NCI-H2227 treated with DMSO at 0.1 percent for 48 hours (cell line): ENCODE measurements around the gene NLE1.

Experiments used
- DNase-seq: peaks from one replicate; lab custom pipeline; 2025; lab: John Stamatoyannopoulos, UW

The NLE1 gene

GRCh38 chr17:35086164-35086563, 55.9 kb downstream of the NLE1 start:
- DNase-seq = no peak

DNA sequence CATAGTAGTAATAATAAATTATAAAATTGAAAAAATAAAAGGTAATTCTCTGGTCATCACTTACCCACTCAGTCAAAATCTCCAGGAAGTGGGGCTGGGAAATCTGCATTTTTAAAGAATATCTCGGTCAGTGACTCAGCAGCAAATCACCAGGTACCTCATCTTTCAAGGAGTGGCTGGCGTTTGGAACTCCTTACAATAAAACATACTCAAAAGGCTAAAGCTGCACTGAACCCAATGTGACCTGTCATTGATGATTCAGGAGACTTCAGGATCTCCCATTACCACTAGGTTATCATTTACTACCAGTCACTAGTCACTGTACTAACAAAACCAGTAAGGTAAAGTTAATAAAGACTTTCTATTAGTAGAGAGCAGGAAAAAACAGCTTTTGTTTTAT, 57.1 kb downstream of the NLE1 start:
- no peak for DNase-seq

DNA sequence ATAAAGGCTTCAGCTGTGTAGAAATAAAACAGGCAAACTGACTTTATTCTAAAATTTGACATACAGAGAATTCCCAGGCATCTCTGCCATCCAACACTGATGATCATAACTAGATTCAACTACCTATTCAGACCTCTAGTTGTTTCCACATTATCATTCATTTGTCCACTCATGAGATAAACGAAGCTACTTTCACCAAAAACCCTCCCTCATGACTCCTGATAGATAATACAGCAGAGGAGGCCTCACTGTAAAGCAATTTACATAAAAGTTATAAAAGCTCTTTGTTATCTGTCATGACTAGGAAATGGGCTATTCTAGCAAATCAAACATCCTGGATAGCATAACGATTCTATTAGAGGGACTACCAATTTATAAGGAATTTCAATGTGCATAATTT, 59.0 kb downstream of the NLE1 start:
- no peak for DNase-seq

GRCh38 chr17:35082073-35082657, 59.9 kb downstream of the NLE1 start:
- no peak for DNase-seq

DNA sequence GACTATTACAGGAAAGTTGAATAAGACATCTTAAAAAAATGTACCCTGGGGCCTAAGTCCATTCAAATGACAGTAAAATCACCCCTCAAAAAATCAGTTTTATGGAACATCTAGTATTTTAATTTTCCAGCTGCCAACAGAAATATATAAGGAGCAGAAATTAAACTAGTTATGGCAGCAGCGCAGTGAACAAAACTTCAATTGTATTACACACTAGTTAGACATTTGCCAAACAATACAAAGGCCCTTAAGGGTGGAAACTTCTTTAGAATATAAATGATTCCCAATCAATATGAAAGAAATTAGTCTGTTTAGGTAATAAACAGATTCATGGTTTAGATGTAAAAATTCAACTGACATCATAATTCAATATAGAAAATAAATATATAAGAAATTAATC, 60.5 kb downstream of the NLE1 start:
- DNase-seq = no peak

- DNase-seq = no peak
These were observed 61.6 kb downstream of the NLE1 start for GRCh38 chr17:35080536-35080935.

- DNase-seq = no peak
These were observed 62.3 kb downstream of the NLE1 start for GRCh38 chr17:35079547-35080423.
